ENCODE measurements around the gene WDR31. TPM values are rescaled to one million over a fixed set of nuclear protein-coding genes. Genes with fewer than 3 reads are reported as not detected.

The WDR31 gene
- total and polyA plus RNA-seq, 5 experiments from 2014 or later = 0.21 to 1.2 (median 0.62) TPM

- Mint-ChIP-seq H3K4me1 (peaks cover 14 to 40% (median 22%) of the 10 kb centered on the region in 4 donors), H3K27me3 (no peaks in the 10 kb centered on the region), H3K27ac (no peak overlapping the region), H3K4me3 (no peak overlapping the region), H3K9me3 (no peaks in the 10 kb centered on the region), H3K36me3 (peaks cover under 1 to 56% (median 24%) of the 10 kb centered on the region in 3 donors)
- DNase-seq (peak in 6 of 10 donors; percentile 19 to 75 (median 54)), ATAC-seq (peak; percentile 23 to 31)
- POLR2A ChIA-PET = interaction anchor here (1.0 to 2.4 kb wide), 10 partner anchors 53 to 383 kb away, joined by 3 to 13 read pairs (median 4); partner anchors contain the start of genes ALAD, C9orf43, FKBP15 and HDHD3
Measured at GRCh38 chr9:113274474-113275156, 65.5 kb downstream of the WDR31 start.

- H3K9me3 Mint-ChIP-seq = no peaks in the 10 kb centered on the region
- H3K4me1 Mint-ChIP-seq = peaks cover 8 to 25% (median 15%) of the 10 kb centered on the region in 4 donors
- no peak for DNase-seq
- peak overlapping the region in 4 of 10 donors; percentile 12 to 67 (median 16) for H3K27ac Mint-ChIP-seq
- peaks cover 0 to 73% (median 23%) of the 10 kb centered on the region in 3 donors for H3K36me3 Mint-ChIP-seq
- no peak overlapping the region for H3K4me3 Mint-ChIP-seq
- POLR2A ChIA-PET = no interaction called here
- ATAC-seq = no peak
- no peaks in the 10 kb centered on the region for H3K27me3 Mint-ChIP-seq
Measured at GRCh38 chr9:113269871-113270270, 70.2 kb downstream of the WDR31 start.

GRCh38 chr9:113269355-113269754 is 70.7 kb downstream of the WDR31 start:
- DNase-seq (no peak), ATAC-seq (no peak)
- Mint-ChIP-seq H3K27me3 (no peaks in the 10 kb centered on the region), H3K4me3 (no peak overlapping the region), H3K4me1 (peaks cover 8 to 25% (median 14%) of the 10 kb centered on the region in 4 donors), H3K36me3 (peaks cover 0 to 73% (median 23%) of the 10 kb centered on the region in 3 donors), H3K27ac (peak overlapping the region in 2 of 10 donors; percentile 12 to 13), H3K9me3 (no peaks in the 10 kb centered on the region)
- POLR2A ChIA-PET = no interaction called here

GRCh38 chr9:113267911-113268566 is 72.0 kb downstream of the WDR31 start:
- H3K4me3 Mint-ChIP-seq = no peak overlapping the region
- H3K4me1 Mint-ChIP-seq = peaks cover 5 to 15% (median 10%) of the 10 kb centered on the region in 4 donors
- H3K27me3 Mint-ChIP-seq = no peaks in the 10 kb centered on the region
- POLR2A ChIA-PET = no interaction called here
- peaks cover 0 to 65% (median 23%) of the 10 kb centered on the region in 3 donors for H3K36me3 Mint-ChIP-seq
- peak overlapping the region in 7 of 10 donors; percentile 4 to 85 (median 22) for H3K27ac Mint-ChIP-seq
- DNase-seq = no peak
- no peak for ATAC-seq
- H3K9me3 Mint-ChIP-seq = no peaks in the 10 kb centered on the region

- no peak for DNase-seq
- peaks cover 0 to 52% (median 11%) of the 10 kb centered on the region in 3 donors for H3K36me3 Mint-ChIP-seq
- no peaks in the 10 kb centered on the region for H3K27me3 Mint-ChIP-seq
- no peak for ATAC-seq
- POLR2A ChIA-PET = no interaction called here
- no peak overlapping the region for H3K4me3 Mint-ChIP-seq
- H3K9me3 Mint-ChIP-seq = no peaks in the 10 kb centered on the region
- peaks cover 5 to 13% (median 10%) of the 10 kb centered on the region in 4 donors for H3K4me1 Mint-ChIP-seq
- H3K27ac Mint-ChIP-seq = no peak overlapping the region
Measured at GRCh38 chr9:113266174-113266573, 73.9 kb downstream of the WDR31 start.

Other genes starting within 250 kb of the WDR31 start
- 1 to 10 TPM; 3.9 to 4.8 TPM for gene SLC31A2, start 189.3 kb downstream of the WDR31 start, total RNA-seq
- 1 to 10 TPM; 2.1 to 3.5 (median 3.0) TPM for gene SLC31A2, start 189.3 kb downstream of the WDR31 start, polyA plus RNA-seq
- gene FKBP15, start 119.0 kb downstream of the WDR31 start, total RNA-seq = 10 to 100 TPM; 31.3 to 33.5 TPM
- 10 to 100 TPM in 1 of 3 donors, 1 to 10 TPM in 2; 7.2 to 14.4 (median 8.8) TPM for gene FKBP15, start 119.0 kb downstream of the WDR31 start, polyA plus RNA-seq
- gene SLC31A1, start 118.7 kb downstream of the WDR31 start, total RNA-seq = 1 to 10 TPM; 3.7 to 4.4 TPM
- gene SLC31A1, start 118.7 kb downstream of the WDR31 start, polyA plus RNA-seq = 1 to 10 TPM; 2.0 to 4.7 (median 2.2) TPM
- gene CDC26, start 64.7 kb downstream of the WDR31 start, total RNA-seq = 10 to 100 TPM; 33.0 to 37.4 TPM
- 100 to 1,000 TPM; 148 to 193 (median 173) TPM for gene CDC26, start 64.7 kb downstream of the WDR31 start, polyA plus RNA-seq
- 10 to 100 TPM; 16.6 to 17.2 TPM for gene PRPF4, start 64.6 kb downstream of the WDR31 start, total RNA-seq
- gene PRPF4, start 64.6 kb downstream of the WDR31 start, polyA plus RNA-seq = 10 to 100 TPM; 21.7 to 24.0 (median 23.0) TPM
- gene RNF183, start 36.9 kb downstream of the WDR31 start, total RNA-seq = under 1 TPM in 1 of 2 experiments, not detected in 1; 0.23 TPM
- not detected for gene RNF183, start 36.9 kb downstream of the WDR31 start, polyA plus RNA-seq
- gene BSPRY, start 9.3 kb upstream of the WDR31 start, total RNA-seq = under 1 TPM in 1 of 2 experiments, not detected in 1; 0.36 TPM
- 1 to 10 TPM in 2 of 3 donors, under 1 TPM in 1; 0.52 to 1.3 (median 1.2) TPM for gene BSPRY, start 9.3 kb upstream of the WDR31 start, polyA plus RNA-seq
- 10 to 100 TPM; 26.2 to 26.5 TPM for gene HDHD3, start 36.7 kb upstream of the WDR31 start, total RNA-seq
- gene HDHD3, start 36.7 kb upstream of the WDR31 start, polyA plus RNA-seq = 10 to 100 TPM; 24.1 to 45.2 (median 35.1) TPM
- gene ALAD, start 61.0 kb upstream of the WDR31 start, total RNA-seq = 10 to 100 TPM; 45.7 to 47.1 TPM
- gene ALAD, start 61.0 kb upstream of the WDR31 start, polyA plus RNA-seq = 10 to 100 TPM; 19.2 to 29.4 (median 21.2) TPM
- 10 to 100 TPM; 59.5 to 64.2 TPM for gene POLE3, start 70.4 kb upstream of the WDR31 start, total RNA-seq
- gene POLE3, start 70.4 kb upstream of the WDR31 start, polyA plus RNA-seq = 100 to 1,000 TPM; 116 to 138 (median 125) TPM
- gene C9orf43, start 70.5 kb upstream of the WDR31 start, total RNA-seq = 1 to 10 TPM; 1.1 to 1.2 TPM
- under 1 TPM in 2 of 3 donors, not detected in 1; 0.55 to 0.81 TPM for gene C9orf43, start 70.5 kb upstream of the WDR31 start, polyA plus RNA-seq
- gene RGS3, start 123.5 kb upstream of the WDR31 start, total RNA-seq = 10 to 100 TPM; 27.8 to 29.5 TPM
- gene RGS3, start 123.5 kb upstream of the WDR31 start, polyA plus RNA-seq = 10 to 100 TPM; 17.9 to 33.4 (median 26.1) TPM

Data from naive thymus-derived CD8-positive, alpha-beta T cell (primary cell).